Neural progenitor cell (in vitro differentiated cells): Measurements from ENCODE around the gene FBLN2. TPM values are rescaled to one million over a fixed set of nuclear protein-coding genes. Genes with fewer than 3 reads are reported as not detected.
A peak's percentile ranks its signal among the peaks of the same experiment; 100 is the strongest.

ENCODE experiments used
- DNase-seq: peaks from one replicate; pipeline ENCODE4 v3.0.0-alpha.2; 2016; ENCODE audit warnings: low spot score
- H2AFZ ChIP-seq: fragments of 200-600 bp; sonication (generic); replicated peaks from 2 replicates; pipeline ENCODE4 v1.6.1; 2016; ENCODE audit warnings: antibody characterized with exemption
- H3F3A ChIP-seq: fragments of 200-600 bp; sonication (generic); 2 replicates; pipeline ENCODE4 v1.6.1; 2016; ENCODE audit warnings: antibody characterized with exemption, low read depth
- H3K27ac ChIP-seq: fragments of 200-600 bp; sonication (generic); 2 replicates; pipeline ENCODE4 v1.5.1; 2016; ENCODE audit warnings: mild to moderate bottlenecking
- H3K27me3 ChIP-seq: fragments of 200-600 bp; sonication (generic); 2 replicates; pipeline ENCODE4 v1.6.1; 2016; ENCODE audit warnings: mild to moderate bottlenecking, moderate library complexity
- H3K36me3 ChIP-seq: fragments of 200-600 bp; sonication (generic); 2 replicates; pipeline ENCODE4 v1.5.1; 2016
- H3K4me1 ChIP-seq: fragments of 200-600 bp; sonication (generic); 2 replicates; pipeline ENCODE4 v1.6.1; 2016; ENCODE audit warnings: mixed run types
- H3K4me2 ChIP-seq: fragments of 200-600 bp; sonication (generic); 2 replicates; pipeline ENCODE4 v1.6.1; 2016
- H3K4me3 ChIP-seq: fragments of 200-600 bp; sonication (generic); 2 replicates; pipeline ENCODE4 v1.5.1; 2016
- H3K79me2 ChIP-seq: fragments of 200-600 bp; sonication (generic); 2 replicates; pipeline ENCODE4 v1.6.1; 2016; ENCODE audit warnings: low read depth
- H3K9ac ChIP-seq: fragments of 200-600 bp; sonication (generic); 2 replicates; pipeline ENCODE4 v1.6.1; 2016
- H3K9me3 ChIP-seq: fragments of 200-600 bp; sonication (generic); 2 replicates; pipeline ENCODE4 v1.5.1; 2016; ENCODE audit warnings: low read depth
- H4K20me1 ChIP-seq: fragments of 200-600 bp; sonication (generic); 2 replicates; pipeline ENCODE4 v1.6.1; 2016; ENCODE audit warnings: low read depth
- H3K27ac Mint-ChIP-seq: 3 replicates; pipeline ENCODE4 v1.8.0; 2021; ENCODE audit warnings: mixed read lengths
- H3K27me3 Mint-ChIP-seq: 2 replicates; pipeline ENCODE4 v1.8.0; 2022; ENCODE audit warnings: low read depth, mild to moderate bottlenecking, inconsistent platforms, moderate library complexity, mixed read lengths; ENCODE audit not compliant: insufficient read depth
- H3K36me3 Mint-ChIP-seq: 3 replicates; pipeline ENCODE4 v1.8.0; 2021; ENCODE audit warnings: mixed read lengths
- H3K4me1 Mint-ChIP-seq: 3 replicates; pipeline ENCODE4 v1.8.0; 2021; ENCODE audit warnings: mixed read lengths
- H3K4me3 Mint-ChIP-seq: 3 replicates; pipeline ENCODE4 v1.8.0; 2021; ENCODE audit warnings: mild to moderate bottlenecking, moderate library complexity, mixed read lengths
- H3K9me3 Mint-ChIP-seq: 3 replicates; pipeline ENCODE4 v1.8.0; 2020; ENCODE audit warnings: mixed read lengths
- CTCF ChIP-seq: fragments of 200-600 bp; sonication (generic); IDR thresholded peaks from 2 replicates; pipeline ENCODE4 v1.5.1; 2017; ENCODE audit warnings: antibody characterized with exemption, mild to moderate bottlenecking
- EZH2 ChIP-seq: fragments of 200-600 bp; sonication (generic); IDR thresholded peaks from 2 replicates; pipeline ENCODE4 v1.6.1; 2017; ENCODE audit warnings: antibody characterized with exemption, mild to moderate bottlenecking, moderate library complexity
- EZH2phosphoT487 ChIP-seq: fragments of 200-600 bp; sonication (generic); IDR thresholded peaks from 2 replicates; pipeline ENCODE4 v1.6.1; 2017; ENCODE audit warnings: antibody characterized with exemption
- total RNA-seq: library from RNA; depleted of rRNA; stranded (reverse); fragments of >200 nt; gene quantifications from 2 replicates; pipeline ENCODE4 v1.2.3, GENCODE V29; 2015; ENCODE audit warnings: low replicate concordance

The FBLN2 gene
- total RNA-seq, 1 donor from 2014 or later = 15.9 TPM

DNA sequence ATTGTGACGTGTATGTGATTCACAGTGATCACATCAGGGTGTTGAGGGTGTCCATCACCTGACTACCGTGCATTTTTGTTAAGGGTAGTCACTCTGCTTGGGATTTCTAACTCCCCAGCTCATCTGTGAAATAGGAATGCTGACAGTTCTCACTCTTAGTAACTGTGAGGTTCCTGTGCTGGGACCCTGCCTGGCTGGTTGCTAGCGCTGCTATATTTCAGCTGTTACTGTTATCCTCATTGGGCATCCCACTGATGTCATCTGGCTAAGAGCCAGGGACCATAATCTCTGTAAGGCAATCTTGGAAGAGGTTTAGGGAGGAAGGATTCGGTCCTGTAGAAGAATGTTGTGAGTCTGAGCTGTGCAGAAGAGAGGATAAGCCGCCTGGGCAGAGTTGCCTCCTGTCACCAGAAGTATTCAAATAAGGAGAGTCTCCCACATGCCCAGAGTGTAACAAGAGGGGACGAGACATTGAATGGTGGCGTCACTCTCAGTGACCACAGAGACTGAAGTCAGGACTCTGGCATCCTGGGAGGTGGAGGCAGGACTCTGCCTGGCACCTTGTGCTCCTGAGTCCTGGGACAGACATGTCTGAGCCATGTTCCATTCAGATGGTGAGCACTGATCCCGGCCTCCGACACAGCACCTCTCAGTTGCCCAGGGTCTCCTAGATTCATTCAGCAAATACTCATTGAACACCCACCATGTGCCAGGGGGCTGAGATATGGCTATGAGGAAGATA lies 52.2 kb downstream of the FBLN2 start:
- Histone ChIP-seq H3K27ac (no peak overlapping the region), H3K4me2 (no peak overlapping the region), H3K4me3 (no peak overlapping the region), H3K4me1 (peaks cover 12% of the 10 kb centered on the region), H3K79me2 (no peaks in the 10 kb centered on the region), H3K36me3 (no peaks in the 10 kb centered on the region), H3K9ac (no peak overlapping the region), H3K27me3 (no peaks in the 10 kb centered on the region), H3F3A (no peaks in the 10 kb centered on the region), H4K20me1 (no peaks in the 10 kb centered on the region), H2AFZ (no peak overlapping the region), H3K9me3 (no peaks in the 10 kb centered on the region)
- peak overlapping the region; percentile 4 for H3K27ac Mint-ChIP-seq
- TF ChIP-seq EZH2 = no peak
- TF ChIP-seq CTCF = no peak
- no peak for TF ChIP-seq EZH2phosphoT487
- H3K4me3 Mint-ChIP-seq = no peak overlapping the region
- H3K36me3 Mint-ChIP-seq = no peaks in the 10 kb centered on the region
- peaks cover 8% of the 10 kb centered on the region for H3K27me3 Mint-ChIP-seq
- H3K4me1 Mint-ChIP-seq = peaks cover 16% of the 10 kb centered on the region
- H3K9me3 Mint-ChIP-seq = peaks cover 4% of the 10 kb centered on the region
- DNase-seq = no peak

DNA sequence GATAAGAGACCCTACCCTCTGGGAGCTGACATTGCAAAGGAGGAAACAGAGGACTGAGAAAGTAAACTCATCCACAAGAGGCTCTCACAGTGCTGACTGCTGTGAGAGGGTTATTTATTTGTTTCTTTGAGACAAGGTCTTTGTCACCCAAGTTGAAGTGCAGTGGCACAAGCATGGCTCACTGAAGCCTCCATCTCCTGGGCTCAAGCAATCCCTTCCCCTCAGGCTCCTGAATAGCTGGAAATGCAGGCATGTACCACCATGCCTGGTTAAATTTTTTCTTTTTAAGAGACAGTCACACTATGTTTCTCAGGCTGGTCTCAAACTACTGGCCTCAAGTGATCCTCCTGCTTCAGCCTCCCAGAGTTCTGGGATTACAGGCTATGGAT lies 52.8 kb downstream of the FBLN2 start:
- Histone ChIP-seq H3K36me3 (no peaks in the 10 kb centered on the region), H3F3A (no peaks in the 10 kb centered on the region), H3K9me3 (no peaks in the 10 kb centered on the region), H3K27ac (no peak overlapping the region), H3K4me1 (peaks cover 12% of the 10 kb centered on the region), H3K79me2 (no peaks in the 10 kb centered on the region), H3K9ac (no peak overlapping the region), H4K20me1 (no peaks in the 10 kb centered on the region), H3K4me2 (no peak overlapping the region), H3K27me3 (no peaks in the 10 kb centered on the region), H3K4me3 (no peak overlapping the region), H2AFZ (no peak overlapping the region)
- no peak for DNase-seq
- Mint-ChIP-seq H3K4me3 (no peak overlapping the region), H3K27ac (no peak overlapping the region), H3K36me3 (no peaks in the 10 kb centered on the region), H3K9me3 (peaks cover 4% of the 10 kb centered on the region), H3K4me1 (peaks cover 11% of the 10 kb centered on the region), H3K27me3 (peaks cover 8% of the 10 kb centered on the region)
- no peak for TF ChIP-seq EZH2phosphoT487
- no peak for TF ChIP-seq EZH2
- TF ChIP-seq CTCF = no peak

DNA sequence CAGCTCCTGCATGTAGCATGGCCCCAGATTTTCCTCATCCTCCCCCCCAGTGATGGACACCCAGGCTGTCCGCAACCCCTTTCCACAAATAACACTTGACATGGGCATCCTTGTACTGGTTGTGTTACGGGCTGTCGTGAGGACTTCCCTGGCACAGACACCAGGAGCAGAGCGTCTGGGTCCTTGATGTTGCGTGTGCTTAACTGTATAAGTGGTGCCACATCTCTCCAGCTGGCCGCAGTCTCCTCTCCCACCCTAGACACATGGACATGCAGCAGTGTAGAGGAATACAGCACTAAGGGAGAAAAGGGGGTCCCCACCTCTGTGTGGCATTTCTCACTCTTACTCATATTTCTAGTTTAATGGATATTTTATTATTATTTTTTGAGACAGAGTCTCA lies 56.6 kb downstream of the FBLN2 start:
- no peaks in the 10 kb centered on the region for H3K79me2 ChIP-seq
- no peak overlapping the region for H3K4me3 ChIP-seq
- no peak for TF ChIP-seq EZH2
- peaks cover 2% of the 10 kb centered on the region for H3K27me3 Mint-ChIP-seq
- no peak overlapping the region for H3K9ac ChIP-seq
- no peak overlapping the region for H3K4me2 ChIP-seq
- no peak overlapping the region for H3K27ac Mint-ChIP-seq
- H3K4me3 Mint-ChIP-seq = no peak overlapping the region
- no peaks in the 10 kb centered on the region for H3F3A ChIP-seq
- H3K36me3 ChIP-seq = no peaks in the 10 kb centered on the region
- no peaks in the 10 kb centered on the region for H4K20me1 ChIP-seq
- no peaks in the 10 kb centered on the region for H3K4me1 ChIP-seq
- no peaks in the 10 kb centered on the region for H3K9me3 ChIP-seq
- H3K36me3 Mint-ChIP-seq = no peaks in the 10 kb centered on the region
- no peak overlapping the region for H3K27ac ChIP-seq
- DNase-seq = no peak
- peaks cover 2% of the 10 kb centered on the region for H3K4me1 Mint-ChIP-seq
- H2AFZ ChIP-seq = no peak overlapping the region
- peaks cover 4% of the 10 kb centered on the region for H3K9me3 Mint-ChIP-seq
- H3K27me3 ChIP-seq = no peaks in the 10 kb centered on the region

GRCh38 chr3:13607821-13608597 lies 59.1 kb downstream of the FBLN2 start:
- H3K27ac ChIP-seq = no peak overlapping the region
- H3K27ac Mint-ChIP-seq = no peak overlapping the region

More at GRCh38 chr3:13607821-13608597, 59.1 kb downstream of the FBLN2 start:
- TF ChIP-seq EZH2 (no peak), EZH2phosphoT487 (no peak), CTCF (no peak)
- no peak for DNase-seq
- Histone ChIP-seq H3K36me3 (no peaks in the 10 kb centered on the region), H3K9me3 (no peaks in the 10 kb centered on the region), H3F3A (no peaks in the 10 kb centered on the region), H3K9ac (no peak overlapping the region), H3K79me2 (no peaks in the 10 kb centered on the region), H4K20me1 (no peaks in the 10 kb centered on the region), H3K27me3 (no peaks in the 10 kb centered on the region), H2AFZ (no peak overlapping the region), H3K4me1 (no peaks in the 10 kb centered on the region), H3K4me2 (no peak overlapping the region), H3K4me3 (no peak overlapping the region)
- no peaks in the 10 kb centered on the region for H3K9me3 Mint-ChIP-seq
- no peaks in the 10 kb centered on the region for H3K27me3 Mint-ChIP-seq
- no peak overlapping the region for H3K4me3 Mint-ChIP-seq
- peaks cover 7% of the 10 kb centered on the region for H3K4me1 Mint-ChIP-seq
- H3K36me3 Mint-ChIP-seq = no peaks in the 10 kb centered on the region
